Neural crest cell (in vitro differentiated cells): ENCODE measurements around the gene DUSP11. TPM values are rescaled to one million over a fixed set of nuclear protein-coding genes. Genes with fewer than 3 reads are reported as not detected.
"Not testable (repeated sequence)": the region's sequence is repeated elsewhere in the genome, so short reads cannot be mapped to it uniquely, and the experiment has no call there.

ENCODE experiments used
- DNase-seq: peaks from one replicate; pipeline ENCODE4 v3.0.0; 2021; ENCODE audit warnings: low read depth, mixed read lengths, low spot score
- H3K27ac Mint-ChIP-seq: one replicate; pipeline ENCODE4 v1.8.0; 2021; ENCODE audit warnings: mild to moderate bottlenecking, mixed read lengths; ENCODE audit not compliant: unreplicated experiment
- H3K27me3 Mint-ChIP-seq: 2 replicates; pipeline ENCODE4 v1.8.0; 2021; ENCODE audit warnings: low read depth, mild to moderate bottlenecking, mixed read lengths
- H3K36me3 Mint-ChIP-seq: 2 replicates; pipeline ENCODE4 v1.8.0; 2021; ENCODE audit warnings: low read depth, mild to moderate bottlenecking, mixed read lengths
- H3K4me1 Mint-ChIP-seq: 2 replicates; pipeline ENCODE4 v1.8.0; 2021; ENCODE audit warnings: mixed read lengths
- H3K4me3 Mint-ChIP-seq: one replicate; pipeline ENCODE4 v1.8.0; 2021; ENCODE audit warnings: mild to moderate bottlenecking, mixed read lengths
- H3K9me3 Mint-ChIP-seq: 2 replicates; pipeline ENCODE4 v1.8.0; 2021; ENCODE audit warnings: mixed read lengths
- total RNA-seq: library from RNA; stranded (reverse); gene quantifications from 2 replicates; pipeline ENCODE4 v1.2.1, GENCODE V29; 2021
- TF ChIP-seq, protein P1 (sequence below): fragments of 200-600 bp; sonication (generic); conservative IDR thresholded peaks from 2 replicates; pipeline ENCODE4 v1.5.0; 2021; ENCODE audit warnings: antibody characterized with exemption, mild to moderate bottlenecking

DUSP11 gene
- total RNA-seq, 1 donor from 2014 or later: 18.2 TPM

DNA sequence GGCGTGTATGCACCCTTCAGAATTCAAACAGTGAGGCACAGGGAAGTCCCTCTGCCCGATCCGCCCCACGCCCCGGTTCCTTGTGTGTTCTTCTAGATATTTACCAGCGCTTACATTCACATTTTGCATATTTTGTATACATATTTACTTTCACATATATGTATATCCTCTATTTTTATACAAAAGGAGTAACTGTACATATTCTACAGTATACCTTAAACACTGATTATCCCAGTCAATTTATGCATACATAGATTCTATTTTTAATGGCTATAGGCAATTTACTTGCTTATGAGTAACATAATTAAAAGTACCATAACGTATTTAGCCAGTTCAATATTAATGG, 307 bp upstream of the DUSP11 start:
- TF ChIP-seq, protein P1, sequence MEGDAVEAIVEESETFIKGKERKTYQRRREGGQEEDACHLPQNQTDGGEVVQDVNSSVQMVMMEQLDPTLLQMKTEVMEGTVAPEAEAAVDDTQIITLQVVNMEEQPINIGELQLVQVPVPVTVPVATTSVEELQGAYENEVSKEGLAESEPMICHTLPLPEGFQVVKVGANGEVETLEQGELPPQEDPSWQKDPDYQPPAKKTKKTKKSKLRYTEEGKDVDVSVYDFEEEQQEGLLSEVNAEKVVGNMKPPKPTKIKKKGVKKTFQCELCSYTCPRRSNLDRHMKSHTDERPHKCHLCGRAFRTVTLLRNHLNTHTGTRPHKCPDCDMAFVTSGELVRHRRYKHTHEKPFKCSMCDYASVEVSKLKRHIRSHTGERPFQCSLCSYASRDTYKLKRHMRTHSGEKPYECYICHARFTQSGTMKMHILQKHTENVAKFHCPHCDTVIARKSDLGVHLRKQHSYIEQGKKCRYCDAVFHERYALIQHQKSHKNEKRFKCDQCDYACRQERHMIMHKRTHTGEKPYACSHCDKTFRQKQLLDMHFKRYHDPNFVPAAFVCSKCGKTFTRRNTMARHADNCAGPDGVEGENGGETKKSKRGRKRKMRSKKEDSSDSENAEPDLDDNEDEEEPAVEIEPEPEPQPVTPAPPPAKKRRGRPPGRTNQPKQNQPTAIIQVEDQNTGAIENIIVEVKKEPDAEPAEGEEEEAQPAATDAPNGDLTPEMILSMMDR: no peak
- H3K27me3 Mint-ChIP-seq: peaks cover 5% of the 10 kb centered on the region
- peaks cover 19% of the 10 kb centered on the region for H3K4me1 Mint-ChIP-seq
- H3K36me3 Mint-ChIP-seq: no peaks in the 10 kb centered on the region
- H3K4me3 Mint-ChIP-seq: peak overlapping the region; percentile 97
- no peaks in the 10 kb centered on the region for H3K9me3 Mint-ChIP-seq
- no peak for DNase-seq
- no peak overlapping the region for H3K27ac Mint-ChIP-seq

- H3K9me3 Mint-ChIP-seq, H3K36me3 Mint-ChIP-seq, DNase-seq, H3K27me3 Mint-ChIP-seq: not testable (repeated sequence)
- Mint-ChIP-seq H3K4me3 (peak overlapping the region; percentile 97), H3K27ac (peak overlapping the region; percentile 98), H3K4me1 (peaks cover 19% of the 10 kb centered on the region)
Observed at GRCh38 chr2:73778867-73779466, 936 bp downstream of the DUSP11 start.

- DNase-seq: no peak
Observed at GRCh38 chr2:73776869-73777519, 2.9 kb downstream of the DUSP11 start.

DNA sequence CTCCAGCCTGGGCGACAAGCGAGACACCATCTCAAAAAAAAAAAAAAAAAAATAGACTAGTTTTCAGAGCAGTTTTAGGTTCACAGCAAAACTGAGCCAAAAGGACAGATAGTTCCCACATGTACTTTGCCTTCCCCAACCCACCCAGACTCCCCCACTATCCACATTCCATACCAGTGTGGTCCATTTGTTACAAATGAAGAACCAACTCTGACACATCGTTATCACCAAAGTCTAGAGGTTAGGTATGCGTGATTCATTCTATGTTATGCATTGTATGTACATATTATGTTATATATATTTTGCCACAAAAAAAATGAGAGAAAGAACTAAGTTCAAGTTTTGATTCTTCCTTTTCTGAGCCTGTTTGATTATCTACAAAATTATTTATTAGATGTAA, 3.5 kb downstream of the DUSP11 start:
- Mint-ChIP-seq H3K9me3 (no peaks in the 10 kb centered on the region), H3K27me3 (no peaks in the 10 kb centered on the region), H3K36me3 (peaks cover 13% of the 10 kb centered on the region), H3K27ac (no peak overlapping the region), H3K4me1 (peaks cover 19% of the 10 kb centered on the region), H3K4me3 (no peak overlapping the region)
- TF ChIP-seq, protein P1: no peak
- DNase-seq: no peak

More at GRCh38 chr2:73776869-73777519, 2.9 kb downstream of the DUSP11 start:
- Mint-ChIP-seq H3K27me3 (no peaks in the 10 kb centered on the region), H3K9me3 (no peaks in the 10 kb centered on the region), H3K27ac (peak overlapping the region; percentile 12), H3K36me3 (peaks cover 13% of the 10 kb centered on the region), H3K4me3 (no peak overlapping the region), H3K4me1 (peaks cover 19% of the 10 kb centered on the region)
- TF ChIP-seq, protein P1: no peak

GRCh38 chr2:73772819-73773218, 7.1 kb downstream of the DUSP11 start:
- H3K9me3 Mint-ChIP-seq: no peaks in the 10 kb centered on the region
- no peaks in the 10 kb centered on the region for H3K4me1 Mint-ChIP-seq
- no peak for DNase-seq
- H3K4me3 Mint-ChIP-seq: no peak overlapping the region
- H3K27ac Mint-ChIP-seq: no peak overlapping the region
- peaks cover 23% of the 10 kb centered on the region for H3K36me3 Mint-ChIP-seq
- TF ChIP-seq, protein P1: no peak
- no peaks in the 10 kb centered on the region for H3K27me3 Mint-ChIP-seq

DNA sequence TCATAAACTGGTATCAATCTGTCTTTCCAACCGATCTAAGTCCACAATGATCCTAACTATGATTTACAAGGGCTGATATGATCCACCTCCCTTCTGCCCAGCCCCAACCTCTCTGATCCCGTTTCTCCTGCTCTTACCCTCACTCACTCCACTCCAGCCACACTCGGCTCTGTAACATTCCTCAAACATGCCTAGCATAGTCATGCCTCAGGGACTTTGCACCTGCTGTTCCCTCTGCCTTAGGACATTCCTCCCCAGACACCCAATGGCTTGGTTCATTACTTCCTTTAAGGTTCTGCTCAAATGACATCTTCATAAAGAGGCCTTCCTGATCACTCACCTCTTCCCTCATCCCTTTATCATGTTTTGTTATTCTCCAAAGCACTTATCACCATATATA, 9.2 kb downstream of the DUSP11 start:
- Mint-ChIP-seq H3K27me3 (no peaks in the 10 kb centered on the region), H3K9me3 (no peaks in the 10 kb centered on the region), H3K36me3 (peaks cover 29% of the 10 kb centered on the region), H3K27ac (no peak overlapping the region), H3K4me1 (no peaks in the 10 kb centered on the region), H3K4me3 (no peak overlapping the region)
- TF ChIP-seq, protein P1: no peak
- no peak for DNase-seq
